ENCODE measurements around the gene RERG. TPM values are rescaled to one million over a fixed set of nuclear protein-coding genes. Genes with fewer than 3 reads are reported as not detected.

Gene RERG
- total RNA-seq, 1 donor from 2014 or later: 0.14 TPM

DNA sequence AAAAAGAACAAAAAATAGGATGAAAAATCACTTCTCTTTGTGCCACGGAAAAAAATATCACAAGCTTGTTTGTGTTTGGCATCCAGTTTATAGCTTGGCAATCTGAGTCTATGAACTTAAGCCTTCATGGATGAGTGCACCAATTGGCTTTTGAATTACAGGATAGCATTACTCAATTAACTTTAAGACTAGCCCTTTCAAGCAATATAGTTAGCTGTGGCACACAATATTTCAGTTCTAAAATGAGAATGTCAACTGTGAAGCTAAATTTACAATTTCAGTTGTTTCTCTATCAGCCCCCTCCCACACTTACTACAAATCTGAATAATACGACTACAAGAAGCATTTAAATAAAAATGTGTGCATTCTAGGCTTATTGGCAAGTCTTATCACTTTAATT lies 8.3 kb downstream of the RERG start:
- no peak overlapping the region for H3K27ac Mint-ChIP-seq (ENCODE audit: unreplicated experiment)
- Histone ChIP-seq H3K4me3 (ENCODE audit: insufficient read depth, low read depth, low read length) (no peak overlapping the region), H3K36me3 (ENCODE audit: insufficient read depth, low read length) (no peaks in the 10 kb centered on the region), H3K9me3 (ENCODE audit: insufficient read depth, low read depth, low read length) (no peaks in the 10 kb centered on the region), H3K27ac (ENCODE audit: low read depth, low read length) (no peak overlapping the region), H3K79me2 (ENCODE audit: insufficient read depth, low read length) (no peaks in the 10 kb centered on the region), H3K4me2 (ENCODE audit: low read length) (no peak overlapping the region), H4K20me1 (ENCODE audit: insufficient read depth, low read length) (no peaks in the 10 kb centered on the region), H3K4me1 (ENCODE audit: insufficient read depth, low read length) (peaks cover 15% of the 10 kb centered on the region), H3K27me3 (ENCODE audit: insufficient read depth, low read length) (peaks cover 6% of the 10 kb centered on the region), H3K9ac (ENCODE audit: low read length) (no peak overlapping the region), H2AFZ (ENCODE audit: low read depth, low read length) (no peak overlapping the region)
- no peaks in the 10 kb centered on the region for H3K36me3 Mint-ChIP-seq (ENCODE audit: low read depth, unreplicated experiment)
- H3K27me3 Mint-ChIP-seq (ENCODE audit: low read depth, unreplicated experiment): peaks cover 7% of the 10 kb centered on the region
- TF ChIP-seq, protein P1, sequence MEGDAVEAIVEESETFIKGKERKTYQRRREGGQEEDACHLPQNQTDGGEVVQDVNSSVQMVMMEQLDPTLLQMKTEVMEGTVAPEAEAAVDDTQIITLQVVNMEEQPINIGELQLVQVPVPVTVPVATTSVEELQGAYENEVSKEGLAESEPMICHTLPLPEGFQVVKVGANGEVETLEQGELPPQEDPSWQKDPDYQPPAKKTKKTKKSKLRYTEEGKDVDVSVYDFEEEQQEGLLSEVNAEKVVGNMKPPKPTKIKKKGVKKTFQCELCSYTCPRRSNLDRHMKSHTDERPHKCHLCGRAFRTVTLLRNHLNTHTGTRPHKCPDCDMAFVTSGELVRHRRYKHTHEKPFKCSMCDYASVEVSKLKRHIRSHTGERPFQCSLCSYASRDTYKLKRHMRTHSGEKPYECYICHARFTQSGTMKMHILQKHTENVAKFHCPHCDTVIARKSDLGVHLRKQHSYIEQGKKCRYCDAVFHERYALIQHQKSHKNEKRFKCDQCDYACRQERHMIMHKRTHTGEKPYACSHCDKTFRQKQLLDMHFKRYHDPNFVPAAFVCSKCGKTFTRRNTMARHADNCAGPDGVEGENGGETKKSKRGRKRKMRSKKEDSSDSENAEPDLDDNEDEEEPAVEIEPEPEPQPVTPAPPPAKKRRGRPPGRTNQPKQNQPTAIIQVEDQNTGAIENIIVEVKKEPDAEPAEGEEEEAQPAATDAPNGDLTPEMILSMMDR (IDR thresholded peaks at IDR 0.05; ENCODE audit: insufficient read depth, low read depth, low read length): no peak
- no peak for TF ChIP-seq EZH2 (IDR thresholded peaks at IDR 0.05; ENCODE audit: insufficient read depth, low read length)
- no peaks in the 10 kb centered on the region for H3K9me3 Mint-ChIP-seq (ENCODE audit: unreplicated experiment)
- DNase-seq (ENCODE audit: low read depth): no peak
- H3K4me3 Mint-ChIP-seq (ENCODE audit: unreplicated experiment): no peak overlapping the region
- H3K4me1 Mint-ChIP-seq (ENCODE audit: low read depth, unreplicated experiment): peaks cover 13% of the 10 kb centered on the region
- FAIRE-seq: no peak

DNA sequence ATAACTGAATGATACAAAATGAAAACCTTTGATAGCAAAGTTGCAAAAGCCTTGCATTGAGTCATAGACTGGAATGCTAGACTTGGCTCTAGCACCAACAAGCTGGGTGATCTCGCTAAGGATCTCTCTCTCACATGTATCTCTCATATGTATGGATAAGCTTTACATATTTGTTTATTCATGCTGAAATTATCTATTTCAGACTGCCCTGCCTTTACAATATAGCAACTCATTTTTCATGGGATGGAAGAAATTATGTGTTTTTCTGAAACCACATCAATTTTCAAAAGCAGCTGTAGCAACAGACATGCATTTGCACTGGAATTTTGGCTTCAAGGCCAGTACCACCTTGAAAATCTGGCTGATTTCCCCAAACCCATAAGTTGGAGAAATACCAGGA lies 11.4 kb downstream of the RERG start:
- H3K4me3 Mint-ChIP-seq (ENCODE audit: unreplicated experiment): no peak overlapping the region
- H3K4me2 ChIP-seq (ENCODE audit: low read length): peak overlapping the region; percentile 47

More for the DNA sequence above, 11.4 kb downstream of the RERG start:
- H3K27ac Mint-ChIP-seq (ENCODE audit: unreplicated experiment): peak overlapping the region; percentile 60
- DNase-seq (ENCODE audit: low read depth) (peak; percentile 87), FAIRE-seq (peak; percentile 85)
- H3K9me3 Mint-ChIP-seq (ENCODE audit: unreplicated experiment): no peaks in the 10 kb centered on the region
- Histone ChIP-seq H3K27ac (ENCODE audit: low read depth, low read length) (peak overlapping the region; percentile 34), H2AFZ (ENCODE audit: low read depth, low read length) (no peak overlapping the region), H3K4me3 (ENCODE audit: insufficient read depth, low read depth, low read length) (no peak overlapping the region), H3K4me1 (ENCODE audit: insufficient read depth, low read length) (peaks cover 15% of the 10 kb centered on the region), H3K36me3 (ENCODE audit: insufficient read depth, low read length) (no peaks in the 10 kb centered on the region), H3K79me2 (ENCODE audit: insufficient read depth, low read length) (no peaks in the 10 kb centered on the region), H4K20me1 (ENCODE audit: insufficient read depth, low read length) (no peaks in the 10 kb centered on the region), H3K9me3 (ENCODE audit: insufficient read depth, low read depth, low read length) (no peaks in the 10 kb centered on the region), H3K9ac (ENCODE audit: low read length) (no peak overlapping the region), H3K27me3 (ENCODE audit: insufficient read depth, low read length) (peaks cover 2% of the 10 kb centered on the region)
- H3K27me3 Mint-ChIP-seq (ENCODE audit: low read depth, unreplicated experiment): no peaks in the 10 kb centered on the region
- no peaks in the 10 kb centered on the region for H3K36me3 Mint-ChIP-seq (ENCODE audit: low read depth, unreplicated experiment)
- H3K4me1 Mint-ChIP-seq (ENCODE audit: low read depth, unreplicated experiment): peaks cover 13% of the 10 kb centered on the region
- no peak for TF ChIP-seq EZH2 (IDR thresholded peaks at IDR 0.05; ENCODE audit: insufficient read depth, low read length)
- TF ChIP-seq, protein P1 (IDR thresholded peaks at IDR 0.05; ENCODE audit: insufficient read depth, low read depth, low read length): no peak

Measured in astrocyte (in vitro differentiated cells and primary cell).